Activated CD8-positive, alpha-beta memory T cell treated with anti-CD3 and anti-CD28 coated beads, Interleukin-2, amount 10 ng/mL, durations not matched to agents 7 days and 5 days (primary cell): Measurements from ENCODE around the gene LINGO1. TPM values are rescaled to one million over a fixed set of nuclear protein-coding genes. Genes with fewer than 3 reads are reported as not detected.

Experiments used
- ATAC-seq: fragments of 150-1000 bp; cut with Tn5 transposase; one replicate; pipeline ENCODE4 v1.10.0; 2021; ENCODE audit warnings: moderate library complexity
- CTCF ChIA-PET: fragments of 350-600 bp; sonication (Branson Sonifier 250); formaldehyde crosslinking; loops from one replicate; lab custom pipeline; 2021; ENCODE audit warnings: antibody characterized with exemption; lab: Charles Lee
- DNase-seq: peaks from one replicate; pipeline ENCODE4 v3.0.0-alpha.2; 2020
- H3K27ac Mint-ChIP-seq: one replicate; pipeline ENCODE4 v1.8.0; 2021; ENCODE audit warnings: mild to moderate bottlenecking, mixed read lengths
- H3K27me3 Mint-ChIP-seq: one replicate; pipeline ENCODE4 v1.8.0; 2021; ENCODE audit warnings: mixed read lengths
- H3K36me3 Mint-ChIP-seq: one replicate; pipeline ENCODE4 v1.8.0; 2021; ENCODE audit warnings: mild to moderate bottlenecking, mixed read lengths
- H3K4me1 Mint-ChIP-seq: one replicate; pipeline ENCODE4 v1.8.0; 2021; ENCODE audit warnings: mixed read lengths
- H3K4me3 Mint-ChIP-seq: one replicate; pipeline ENCODE4 v1.8.0; 2021; ENCODE audit warnings: mild to moderate bottlenecking, moderate library complexity, mixed read lengths
- H3K9me3 Mint-ChIP-seq: one replicate; pipeline ENCODE4 v1.8.0; 2022; ENCODE audit warnings: low read depth, mixed read lengths
- total RNA-seq, 2 experiments: library from RNA; stranded (reverse); gene quantifications; one replicate each; pipeline ENCODE4 v1.2.3, GENCODE V29; 2021

LINGO1 gene
- total RNA-seq, 2 experiments from 2014 or later = not detected

DNA sequence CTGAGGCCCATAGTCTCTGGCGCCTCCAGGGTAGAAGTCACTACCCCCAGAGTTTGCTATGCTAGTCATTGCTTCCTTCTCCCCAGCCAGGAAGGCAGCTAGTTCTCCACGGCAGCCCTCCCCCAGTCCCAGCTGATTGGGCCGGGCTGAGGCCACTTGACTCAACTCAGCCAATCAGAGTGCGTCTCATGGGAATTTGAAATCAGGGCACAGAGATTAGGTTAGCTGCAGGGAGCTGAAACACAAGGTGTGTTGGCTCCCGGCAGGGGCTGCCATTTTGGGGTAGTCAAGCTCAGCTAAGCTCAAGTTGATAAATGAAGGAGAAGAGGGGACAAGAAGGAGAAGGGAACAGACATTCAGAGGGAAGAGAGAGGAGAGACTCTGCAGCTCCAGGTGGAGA is 32.8 kb downstream of the LINGO1 start:
- H3K9me3 Mint-ChIP-seq = no peaks in the 10 kb centered on the region
- ATAC-seq (no peak), DNase-seq (no peak)
- no peak overlapping the region for H3K27ac Mint-ChIP-seq
- CTCF ChIA-PET = interaction anchor here (0.6 kb wide), 1 partner anchor 917 kb away, joined by 3 read pairs; no protein-coding TSS in a partner anchor
- H3K4me3 Mint-ChIP-seq = no peak overlapping the region
- H3K36me3 Mint-ChIP-seq = no peaks in the 10 kb centered on the region
- H3K27me3 Mint-ChIP-seq = peaks cover 10% of the 10 kb centered on the region
- H3K4me1 Mint-ChIP-seq = peaks cover 4% of the 10 kb centered on the region

DNA sequence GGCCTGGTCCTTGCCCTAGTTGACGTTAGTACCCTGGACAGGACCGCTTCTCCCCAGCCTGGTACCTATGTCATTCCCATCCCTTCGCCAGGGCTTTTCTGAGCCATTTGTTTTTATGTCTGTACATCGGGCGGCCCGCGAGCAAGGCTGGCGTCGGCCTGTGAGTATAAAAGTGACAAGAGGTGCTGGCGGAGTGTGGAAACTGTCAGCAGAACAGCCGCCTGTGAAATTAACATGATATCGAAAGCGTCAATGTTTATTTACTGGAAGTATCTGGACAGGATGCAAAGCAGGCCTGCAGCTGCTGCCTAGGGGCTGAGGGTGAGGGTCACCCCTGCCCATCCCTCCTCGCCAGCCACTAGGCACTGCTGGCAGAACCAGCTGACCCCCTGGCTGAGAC is 33.4 kb downstream of the LINGO1 start:
- Mint-ChIP-seq H3K36me3 (no peaks in the 10 kb centered on the region), H3K27ac (no peak overlapping the region), H3K27me3 (peaks cover 6% of the 10 kb centered on the region), H3K9me3 (no peaks in the 10 kb centered on the region), H3K4me1 (no peaks in the 10 kb centered on the region), H3K4me3 (no peak overlapping the region)
- CTCF ChIA-PET = interaction anchor here (0.6 kb wide), 1 partner anchor 916 kb away, joined by 3 read pairs; no protein-coding TSS in a partner anchor
- no peak for DNase-seq
- no peak for ATAC-seq

DNA sequence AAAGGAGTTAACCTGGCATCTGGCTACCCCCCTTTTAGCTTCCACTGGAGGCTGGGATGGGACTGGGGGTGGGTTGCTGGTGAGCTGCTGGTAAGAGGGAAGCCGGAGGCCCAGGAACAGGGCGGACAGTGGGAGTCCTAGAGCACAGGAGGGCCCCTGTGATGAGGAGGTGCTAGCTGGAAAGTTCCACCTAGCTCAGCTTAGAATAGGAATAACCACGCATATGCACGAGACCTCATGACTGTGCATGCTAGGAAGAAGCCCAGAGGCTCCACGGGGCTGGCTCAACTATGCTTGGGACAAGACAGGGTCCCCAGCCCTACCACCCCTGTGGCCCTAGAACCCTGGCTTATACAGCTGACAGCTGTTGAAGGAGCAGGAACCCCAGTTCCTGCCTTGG is 34.1 kb downstream of the LINGO1 start:
- no peak for ATAC-seq
- H3K27me3 Mint-ChIP-seq = peaks cover 3% of the 10 kb centered on the region
- H3K4me1 Mint-ChIP-seq = no peaks in the 10 kb centered on the region
- no peaks in the 10 kb centered on the region for H3K9me3 Mint-ChIP-seq
- CTCF ChIA-PET = no interaction called here
- no peak for DNase-seq
- H3K4me3 Mint-ChIP-seq = no peak overlapping the region
- H3K36me3 Mint-ChIP-seq = no peaks in the 10 kb centered on the region
- no peak overlapping the region for H3K27ac Mint-ChIP-seq

DNA sequence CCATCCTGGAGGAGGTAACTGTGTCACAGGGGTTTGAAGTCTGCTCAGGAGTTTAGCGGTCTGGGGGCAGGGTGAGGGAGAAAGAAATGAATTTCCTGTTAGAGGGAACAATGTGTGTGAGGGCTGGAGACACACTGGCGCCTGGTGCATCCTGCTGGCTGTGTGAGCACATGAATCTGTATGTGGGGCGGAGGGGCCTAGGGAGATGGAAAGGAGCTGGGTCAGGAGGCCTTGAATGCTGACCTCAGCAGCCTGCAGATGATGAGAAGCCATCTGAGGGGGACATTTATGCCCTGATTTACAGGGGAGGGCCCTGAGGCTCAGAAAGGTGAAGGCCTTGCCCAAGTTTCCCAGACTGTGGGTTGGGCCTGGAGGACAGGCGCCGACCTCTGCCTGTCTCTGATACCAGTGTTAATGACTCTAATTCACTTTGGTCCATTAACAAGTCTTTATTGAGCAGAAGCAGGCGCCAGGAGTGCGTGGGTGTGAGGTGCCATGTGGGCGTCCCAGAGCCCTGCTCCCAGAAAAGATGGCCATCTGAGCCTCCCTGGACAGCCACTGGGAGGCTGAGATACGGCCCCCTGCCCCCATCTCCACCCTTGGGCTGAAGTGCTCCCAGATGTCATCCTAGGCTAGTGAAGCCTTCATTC is 34.8 kb downstream of the LINGO1 start:
- no peak for ATAC-seq
- Mint-ChIP-seq H3K27me3 (peaks cover 1% of the 10 kb centered on the region), H3K9me3 (no peaks in the 10 kb centered on the region), H3K27ac (no peak overlapping the region), H3K36me3 (no peaks in the 10 kb centered on the region), H3K4me1 (no peaks in the 10 kb centered on the region), H3K4me3 (no peak overlapping the region)
- DNase-seq = no peak
- CTCF ChIA-PET = no interaction called here

DNA sequence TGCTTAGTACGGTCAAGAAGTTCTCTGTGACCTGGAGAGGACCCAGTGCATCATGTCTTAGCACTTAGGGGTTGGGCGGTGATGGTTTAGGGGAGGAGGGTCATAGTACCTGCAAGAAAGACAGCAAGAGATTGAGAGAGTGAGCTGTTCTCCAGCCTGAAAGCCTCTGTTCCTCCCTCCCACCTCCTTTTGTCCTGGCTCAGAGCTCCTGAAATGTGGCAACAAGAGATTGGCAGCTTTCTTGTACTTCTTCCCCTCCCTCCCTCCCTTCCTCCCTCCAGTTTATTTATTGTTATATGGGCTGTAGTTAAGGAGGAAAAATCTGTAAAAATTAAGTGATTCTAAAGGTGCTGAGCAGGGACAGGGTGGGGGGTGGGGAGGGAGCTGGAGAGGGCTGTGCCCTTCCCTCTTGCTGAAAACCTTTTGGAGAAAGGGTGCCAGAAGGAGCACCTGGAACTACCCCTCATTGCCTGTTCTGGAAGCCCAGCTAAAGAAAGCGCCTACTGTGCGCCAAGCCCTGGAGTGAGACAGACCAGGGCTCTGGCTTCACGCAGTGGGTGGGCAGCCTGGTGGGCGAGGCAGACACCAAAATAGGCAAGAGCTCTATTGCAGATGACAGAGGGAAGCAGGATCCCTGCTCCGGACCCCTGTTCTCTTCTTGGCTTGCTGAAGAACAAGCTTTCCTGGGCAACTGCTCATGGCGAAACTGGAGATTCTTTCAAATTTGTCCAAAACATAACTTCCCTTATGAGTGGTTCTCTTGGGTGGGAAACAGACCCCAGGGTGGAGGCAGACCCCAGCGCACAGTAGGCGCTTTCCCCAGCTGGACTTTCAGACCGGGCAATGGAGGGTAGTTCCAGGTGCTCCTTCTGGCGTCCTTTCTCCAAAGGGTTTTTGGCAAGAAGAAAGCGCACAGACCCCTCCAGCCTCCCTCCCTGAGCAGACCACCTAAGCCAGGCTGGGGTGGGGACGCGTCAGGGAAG is 35.6 kb downstream of the LINGO1 start:
- Mint-ChIP-seq H3K4me3 (no peak overlapping the region), H3K4me1 (no peaks in the 10 kb centered on the region), H3K27ac (no peak overlapping the region), H3K9me3 (no peaks in the 10 kb centered on the region), H3K36me3 (no peaks in the 10 kb centered on the region), H3K27me3 (no peaks in the 10 kb centered on the region)
- CTCF ChIA-PET = no interaction called here
- DNase-seq = no peak
- ATAC-seq = no peak

DNA sequence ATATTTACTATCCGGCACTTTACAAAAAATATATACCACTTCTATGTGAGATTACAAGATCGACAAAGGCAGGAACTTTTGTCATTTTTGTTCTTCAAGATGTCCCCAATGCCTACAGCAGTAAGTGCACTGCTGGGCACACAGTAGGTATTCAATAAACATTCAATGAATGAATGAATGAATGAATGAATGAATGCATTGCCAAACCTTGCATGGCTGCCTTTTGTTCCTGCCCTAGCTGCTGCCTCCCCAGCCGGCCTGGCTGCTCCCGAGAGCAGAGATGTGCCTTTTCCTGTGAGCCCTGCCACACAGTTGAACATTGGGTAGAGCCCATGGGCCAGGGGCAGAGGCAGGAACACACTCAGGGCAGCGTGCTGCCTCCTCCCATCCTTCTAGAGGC is 37.5 kb downstream of the LINGO1 start:
- no peaks in the 10 kb centered on the region for H3K4me1 Mint-ChIP-seq
- H3K9me3 Mint-ChIP-seq = no peaks in the 10 kb centered on the region
- H3K27me3 Mint-ChIP-seq = no peaks in the 10 kb centered on the region
- no peaks in the 10 kb centered on the region for H3K36me3 Mint-ChIP-seq
- no peak overlapping the region for H3K4me3 Mint-ChIP-seq
- H3K27ac Mint-ChIP-seq = no peak overlapping the region
- CTCF ChIA-PET = no interaction called here
- DNase-seq (no peak), ATAC-seq (no peak)

DNA sequence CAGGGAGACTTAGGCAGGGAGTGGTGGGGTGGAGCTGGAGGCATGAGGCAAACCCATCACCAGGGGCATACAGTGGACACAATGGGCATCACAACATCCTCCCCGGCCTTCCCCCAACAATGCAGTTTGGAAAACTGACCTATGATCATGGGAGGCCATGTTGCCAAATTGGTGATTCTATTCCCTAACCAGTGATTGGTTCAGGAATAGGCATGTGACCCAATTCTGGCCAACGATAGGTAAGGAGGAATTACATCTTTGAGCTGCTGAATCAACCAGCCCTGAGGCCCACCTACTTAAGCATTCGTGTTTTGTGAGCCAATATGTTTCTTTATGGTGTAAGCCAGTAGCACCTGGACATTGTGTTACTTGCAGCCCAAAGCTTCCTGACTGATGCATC is 40.0 kb downstream of the LINGO1 start:
- CTCF ChIA-PET = interaction anchor here (1.3 kb wide), 1 partner anchor 49 kb away, joined by 3 read pairs; no protein-coding TSS in a partner anchor
- Mint-ChIP-seq H3K4me1 (no peaks in the 10 kb centered on the region), H3K36me3 (no peaks in the 10 kb centered on the region), H3K27ac (no peak overlapping the region), H3K9me3 (no peaks in the 10 kb centered on the region), H3K27me3 (no peaks in the 10 kb centered on the region), H3K4me3 (no peak overlapping the region)
- no peak for ATAC-seq
- no peak for DNase-seq

DNA sequence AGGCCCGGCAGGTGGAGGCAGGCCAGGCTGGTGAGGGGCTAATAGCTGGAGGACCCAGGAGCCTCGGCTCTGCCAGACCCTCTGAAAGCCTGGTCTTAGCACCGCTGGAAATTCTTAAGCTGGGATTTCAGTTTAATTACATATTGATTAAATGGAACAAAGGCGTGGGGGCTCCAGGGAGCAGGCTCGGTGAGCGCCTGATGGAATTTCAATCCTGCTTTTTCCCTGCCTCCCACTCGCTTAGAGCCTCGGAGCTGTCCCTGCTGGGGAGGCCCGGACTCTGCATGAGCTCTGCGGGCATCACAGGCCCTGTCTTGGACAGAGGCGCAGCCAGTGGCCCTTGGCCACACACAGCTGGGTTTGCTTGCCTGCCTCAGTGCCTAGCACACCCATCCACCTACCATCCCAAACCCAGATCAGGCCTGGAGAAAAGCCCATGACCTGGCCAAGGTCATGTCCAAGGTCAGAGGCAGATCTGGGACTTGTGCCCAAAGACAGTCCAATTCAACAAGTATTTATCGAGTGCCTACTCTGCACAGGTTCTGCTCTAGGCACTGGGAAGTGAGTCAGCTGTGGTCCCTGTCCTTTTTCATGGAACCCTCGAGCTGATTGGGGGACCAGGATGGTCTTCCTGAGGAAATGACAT is 40.6 kb downstream of the LINGO1 start:
- H3K36me3 Mint-ChIP-seq = no peaks in the 10 kb centered on the region
- H3K4me3 Mint-ChIP-seq = no peak overlapping the region
- H3K9me3 Mint-ChIP-seq = no peaks in the 10 kb centered on the region
- H3K4me1 Mint-ChIP-seq = no peaks in the 10 kb centered on the region
- H3K27me3 Mint-ChIP-seq = no peaks in the 10 kb centered on the region
- H3K27ac Mint-ChIP-seq = no peak overlapping the region
- DNase-seq (no peak), ATAC-seq (no peak)
- CTCF ChIA-PET = no interaction called here

DNA sequence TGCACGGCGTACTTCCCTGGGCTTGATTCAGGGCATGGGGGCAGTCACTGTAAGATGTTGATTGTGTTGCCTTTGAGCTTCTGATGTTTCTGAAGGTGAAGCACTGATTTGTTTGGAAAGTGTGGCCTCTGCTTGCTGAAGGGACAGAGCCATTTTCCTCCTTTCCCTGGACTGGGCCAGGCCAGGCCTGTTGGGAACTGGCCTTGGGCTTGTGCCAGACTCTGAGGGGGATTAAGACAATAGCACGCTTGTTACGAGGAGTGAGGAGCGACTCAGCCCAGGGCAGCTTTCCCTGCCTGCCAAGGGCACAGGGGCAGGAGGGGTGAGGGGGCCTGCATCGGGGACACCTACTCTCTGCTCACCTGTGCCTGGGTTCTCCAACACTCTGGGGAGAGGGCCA is 42.9 kb downstream of the LINGO1 start:
- CTCF ChIA-PET = no interaction called here
- ATAC-seq = no peak
- no peak overlapping the region for H3K27ac Mint-ChIP-seq
- H3K36me3 Mint-ChIP-seq = no peaks in the 10 kb centered on the region
- no peaks in the 10 kb centered on the region for H3K4me1 Mint-ChIP-seq
- H3K9me3 Mint-ChIP-seq = no peaks in the 10 kb centered on the region
- DNase-seq = no peak
- no peak overlapping the region for H3K4me3 Mint-ChIP-seq
- no peaks in the 10 kb centered on the region for H3K27me3 Mint-ChIP-seq

DNA sequence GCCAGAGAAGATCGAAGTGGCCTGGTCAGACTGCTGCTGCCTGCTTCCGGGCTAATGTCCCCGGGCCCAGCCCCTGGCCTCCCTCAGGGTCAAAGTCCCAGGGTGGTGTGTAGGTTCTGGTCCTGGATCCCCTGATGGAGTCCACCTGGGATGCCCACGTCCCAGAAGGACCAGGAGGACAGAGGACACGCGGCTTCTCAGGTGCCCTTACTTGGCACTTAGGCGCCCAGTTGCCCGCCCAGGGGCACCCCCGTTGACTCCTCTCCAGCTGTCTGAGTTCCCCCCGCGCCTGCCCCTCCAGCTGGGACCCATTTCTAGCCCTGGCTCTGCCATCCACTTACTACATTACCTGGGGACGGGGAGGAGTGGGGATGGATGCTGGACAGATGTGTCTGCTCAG is 44.6 kb downstream of the LINGO1 start:
- Mint-ChIP-seq H3K27me3 (peaks cover 3% of the 10 kb centered on the region), H3K27ac (no peak overlapping the region), H3K9me3 (no peaks in the 10 kb centered on the region), H3K36me3 (no peaks in the 10 kb centered on the region), H3K4me1 (no peaks in the 10 kb centered on the region), H3K4me3 (no peak overlapping the region)
- ATAC-seq (no peak), DNase-seq (no peak)
- CTCF ChIA-PET = no interaction called here

DNA sequence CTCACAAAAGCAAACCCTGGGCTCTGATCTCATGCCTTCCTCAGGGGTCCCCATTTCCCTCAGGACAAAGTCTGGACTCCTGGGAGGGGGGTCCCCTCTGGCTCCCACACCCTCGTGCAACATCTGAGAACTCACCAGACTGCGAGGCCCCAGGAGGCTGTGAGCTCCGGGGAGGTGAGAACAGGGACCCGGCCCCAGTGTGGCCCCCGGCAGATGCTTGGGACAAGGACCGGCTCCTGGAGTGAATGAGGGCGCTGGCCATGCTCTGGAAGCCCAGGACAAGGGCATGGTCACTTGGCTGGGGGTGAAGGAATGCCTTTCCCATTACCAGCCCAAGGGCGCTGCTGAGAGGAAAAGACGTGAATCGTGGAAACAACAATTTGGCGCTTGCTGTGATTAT is 48.0 kb downstream of the LINGO1 start:
- ATAC-seq (no peak), DNase-seq (no peak)
- no peaks in the 10 kb centered on the region for H3K4me1 Mint-ChIP-seq
- H3K9me3 Mint-ChIP-seq = no peaks in the 10 kb centered on the region
- peaks cover 5% of the 10 kb centered on the region for H3K27me3 Mint-ChIP-seq
- H3K36me3 Mint-ChIP-seq = no peaks in the 10 kb centered on the region
- H3K27ac Mint-ChIP-seq = no peak overlapping the region
- CTCF ChIA-PET = no interaction called here
- H3K4me3 Mint-ChIP-seq = no peak overlapping the region

DNA sequence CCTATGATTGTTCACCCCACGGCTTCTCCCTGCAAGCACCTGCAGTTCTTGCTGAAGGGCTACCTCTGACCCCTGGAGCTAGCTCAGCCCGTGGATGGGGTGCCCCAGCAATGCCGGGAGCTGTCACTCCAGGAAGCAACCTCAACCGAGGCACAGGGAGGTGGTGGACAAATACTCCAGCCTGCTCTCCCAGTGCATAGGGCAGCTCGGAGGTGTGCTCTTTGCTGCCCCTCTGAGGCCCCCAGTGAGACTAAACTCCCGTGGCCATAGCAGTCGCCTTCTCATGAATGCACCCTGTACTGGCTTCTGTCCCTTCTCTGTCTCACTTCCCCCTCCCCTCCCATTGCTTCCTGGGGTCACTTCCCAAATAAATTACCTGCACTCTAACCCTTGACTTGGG is 48.5 kb downstream of the LINGO1 start:
- Mint-ChIP-seq H3K9me3 (no peaks in the 10 kb centered on the region), H3K4me3 (no peak overlapping the region), H3K4me1 (no peaks in the 10 kb centered on the region), H3K36me3 (no peaks in the 10 kb centered on the region), H3K27ac (no peak overlapping the region), H3K27me3 (peaks cover 5% of the 10 kb centered on the region)
- DNase-seq (no peak), ATAC-seq (no peak)
- CTCF ChIA-PET = no interaction called here

DNA sequence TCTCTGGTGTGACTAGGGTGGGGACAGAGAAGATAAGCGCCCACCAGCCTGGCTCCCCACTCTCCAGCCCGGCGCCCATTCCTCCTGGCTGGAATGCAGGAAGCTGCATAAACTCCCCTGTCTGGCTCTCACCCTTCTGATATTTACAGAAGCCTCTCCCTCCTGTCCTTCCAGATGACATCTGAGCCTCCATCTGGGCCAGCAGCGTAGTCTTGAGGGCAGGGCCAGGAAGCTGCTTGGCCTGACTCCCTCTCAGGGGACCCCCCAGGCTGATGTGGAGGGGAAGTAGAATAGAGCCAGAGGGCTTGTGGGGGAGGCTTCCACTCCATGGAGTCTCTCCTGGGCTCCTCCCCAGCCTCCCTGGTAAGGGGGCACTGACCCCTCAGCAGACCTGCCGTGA is 49.9 kb downstream of the LINGO1 start:
- no peak for DNase-seq
- H3K4me3 Mint-ChIP-seq = no peak overlapping the region
- CTCF ChIA-PET = no interaction called here
- H3K27ac Mint-ChIP-seq = no peak overlapping the region
- H3K27me3 Mint-ChIP-seq = peaks cover 5% of the 10 kb centered on the region
- H3K9me3 Mint-ChIP-seq = no peaks in the 10 kb centered on the region
- no peaks in the 10 kb centered on the region for H3K4me1 Mint-ChIP-seq
- no peaks in the 10 kb centered on the region for H3K36me3 Mint-ChIP-seq
- no peak for ATAC-seq
